Stimulated activated CD8-positive, alpha-beta memory T cell treated with anti-CD3 and anti-CD28 coated beads, Interleukin-2, amount 100 ng/mL, for 1 hour (primary cell): ENCODE measurements around the gene ZAP70.
A peak's percentile ranks its signal among the peaks of the same experiment; 100 is the strongest.

Source experiments
- DNase-seq, 2 donors: peaks; one replicate each; pipeline ENCODE4 v3.0.0-alpha.2; 2020; ENCODE audit warnings: low read depth in 2 of 2

Gene ZAP70

GRCh38 chr2:97717613-97717995, 4.2 kb downstream of the ZAP70 start:
- DNase-seq: no peak

GRCh38 chr2:97718051-97718882, 4.9 kb downstream of the ZAP70 start:
- peak; percentile 52 to 59 for DNase-seq

GRCh38 chr2:97718942-97719341, 5.6 kb downstream of the ZAP70 start:
- DNase-seq: no peak

- DNase-seq: no peak
Observed at GRCh38 chr2:97719362-97720155, 6.2 kb downstream of the ZAP70 start.

GRCh38 chr2:97720746-97721145, 7.4 kb downstream of the ZAP70 start:
- DNase-seq: no peak

- no peak for DNase-seq
Observed at GRCh38 chr2:97722227-97722626, 8.9 kb downstream of the ZAP70 start.

GRCh38 chr2:97723156-97724072, 10.0 kb downstream of the ZAP70 start:
- DNase-seq: no peak

- DNase-seq: no peak
Observed at GRCh38 chr2:97724073-97724410, 10.7 kb downstream of the ZAP70 start.

GRCh38 chr2:97724501-97724900, 11.1 kb downstream of the ZAP70 start:
- no peak for DNase-seq

GRCh38 chr2:97724946-97725688, 11.7 kb downstream of the ZAP70 start:
- no peak for DNase-seq

- DNase-seq: no peak
Observed at GRCh38 chr2:97726261-97727064, 13.1 kb downstream of the ZAP70 start.

- DNase-seq: no peak
Observed at GRCh38 chr2:97727296-97727695, 13.9 kb downstream of the ZAP70 start.

GRCh38 chr2:97728091-97728731, 14.8 kb downstream of the ZAP70 start:
- DNase-seq: no peak

GRCh38 chr2:97730245-97730644, 16.9 kb downstream of the ZAP70 start:
- no peak for DNase-seq

GRCh38 chr2:97731274-97732020, 18.1 kb downstream of the ZAP70 start:
- DNase-seq: no peak

GRCh38 chr2:97732436-97733340, 19.3 kb downstream of the ZAP70 start:
- no peak for DNase-seq

GRCh38 chr2:97733341-97734035, 20.1 kb downstream of the ZAP70 start:
- no peak for DNase-seq
